Measurements from ENCODE around the gene LNP1.

DNA sequence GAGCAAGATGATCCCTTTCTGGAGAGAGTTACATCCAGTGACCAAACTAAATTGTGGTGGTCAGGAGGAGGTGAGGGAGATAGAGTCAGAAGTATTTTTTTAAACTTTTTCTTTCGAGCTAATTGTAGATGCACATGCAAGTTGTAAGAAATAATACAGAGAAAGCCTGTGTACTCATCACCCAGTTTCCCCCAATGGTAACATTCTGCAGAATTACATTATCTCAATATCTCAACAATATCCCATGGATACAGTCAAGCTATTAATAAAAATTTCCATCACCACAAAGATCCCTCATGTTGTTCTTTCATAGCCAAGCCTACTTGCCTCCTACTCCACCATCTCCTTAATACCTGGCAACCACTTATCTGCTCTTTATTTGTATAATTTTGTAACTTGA is 87.8 kb downstream of the LNP1 start:
- TF ChIP-seq, protein P1, sequence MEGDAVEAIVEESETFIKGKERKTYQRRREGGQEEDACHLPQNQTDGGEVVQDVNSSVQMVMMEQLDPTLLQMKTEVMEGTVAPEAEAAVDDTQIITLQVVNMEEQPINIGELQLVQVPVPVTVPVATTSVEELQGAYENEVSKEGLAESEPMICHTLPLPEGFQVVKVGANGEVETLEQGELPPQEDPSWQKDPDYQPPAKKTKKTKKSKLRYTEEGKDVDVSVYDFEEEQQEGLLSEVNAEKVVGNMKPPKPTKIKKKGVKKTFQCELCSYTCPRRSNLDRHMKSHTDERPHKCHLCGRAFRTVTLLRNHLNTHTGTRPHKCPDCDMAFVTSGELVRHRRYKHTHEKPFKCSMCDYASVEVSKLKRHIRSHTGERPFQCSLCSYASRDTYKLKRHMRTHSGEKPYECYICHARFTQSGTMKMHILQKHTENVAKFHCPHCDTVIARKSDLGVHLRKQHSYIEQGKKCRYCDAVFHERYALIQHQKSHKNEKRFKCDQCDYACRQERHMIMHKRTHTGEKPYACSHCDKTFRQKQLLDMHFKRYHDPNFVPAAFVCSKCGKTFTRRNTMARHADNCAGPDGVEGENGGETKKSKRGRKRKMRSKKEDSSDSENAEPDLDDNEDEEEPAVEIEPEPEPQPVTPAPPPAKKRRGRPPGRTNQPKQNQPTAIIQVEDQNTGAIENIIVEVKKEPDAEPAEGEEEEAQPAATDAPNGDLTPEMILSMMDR (IDR thresholded peaks at IDR 0.05; ENCODE audit: low read depth, low read length): no peak
- TF ChIP-seq EZH2phosphoT487 (IDR thresholded peaks at IDR 0.05; ENCODE audit: low read depth): no peak
